A673 (cell line): ENCODE results near the gene TIRAP.

Source experiments
- CTCF ChIP-seq: fragments of 300-800, 200-600 bp; sonication (generic); conservative IDR thresholded peaks from 2 replicates; pipeline ENCODE4 v1.5.1; 2017; ENCODE audit warnings: low read depth, mild to moderate bottlenecking, antibody characterized with exemption, low read length, moderate library complexity, mixed read lengths
- EZH2 ChIP-seq: fragments of 200-600 bp; sonication (generic); IDR thresholded peaks from 2 replicates; pipeline ENCODE4 v1.6.1; 2017; ENCODE audit warnings: borderline replicate concordance, low read depth, mild to moderate bottlenecking, mixed read lengths, antibody characterized with exemption, low read length; ENCODE audit not compliant: poor library complexity, severe bottlenecking

- TF ChIP-seq CTCF (no peak), EZH2 (no peak)
Observed at GRCh38 chr11:126313826-126314225, 30.9 kb downstream of the TIRAP start.
